Keratinocyte (primary cell): ENCODE data around the gene ATP6V1E1. TPM values are rescaled to one million over a fixed set of nuclear protein-coding genes. Genes with fewer than 3 reads are reported as not detected.

Experiments used
- DNase-seq: peaks from one replicate; pipeline ENCODE4 v3.0.0-alpha.2; 2011; ENCODE audit warnings: low read depth, missing footprints, low spot score
- FAIRE-seq: peaks from 2 replicates; lab custom pipeline; 2011; peaks lifted over from hg19 to GRCh38; lab: Jason Lieb, UNC
- H2AFZ ChIP-seq: 2 replicates; pipeline ENCODE4 v1.6.0; 2012; ENCODE audit warnings: low read length, control low read depth, inconsistent platforms; ENCODE audit not compliant: control insufficient read depth
- H3K27ac ChIP-seq: 2 replicates; pipeline ENCODE4 v1.5.1; 2011; ENCODE audit warnings: low read length; ENCODE audit not compliant: control insufficient read depth, insufficient read depth
- H3K27me3 ChIP-seq: 3 replicates; pipeline ENCODE4 v1.6.0; 2011; ENCODE audit warnings: low read length; ENCODE audit not compliant: control insufficient read depth, insufficient read depth; ENCODE audit errors: extremely low read depth
- H3K36me3 ChIP-seq, 2 experiments: 2 replicates in 1 of 2; 3 replicates in 1 of 2; pipeline ENCODE4 v1.5.1; 2011; ENCODE audit warnings: low read length in 2 of 2, mild to moderate bottlenecking in 1 of 2; ENCODE audit not compliant: control insufficient read depth in 2 of 2, insufficient read depth in 2 of 2; ENCODE audit errors: extremely low read depth in 1 of 2
- H3K4me1 ChIP-seq: 3 replicates; pipeline ENCODE4 v1.5.1; 2011; ENCODE audit warnings: low read length; ENCODE audit not compliant: control insufficient read depth, insufficient read depth; ENCODE audit errors: extremely low read depth
- H3K4me2 ChIP-seq: 3 replicates; pipeline ENCODE4 v1.6.0; 2011; ENCODE audit warnings: low read depth, low read length; ENCODE audit not compliant: control insufficient read depth, insufficient read depth; ENCODE audit errors: extremely low read depth
- H3K4me3 ChIP-seq, 3 experiments: fragments of 200-600 bp in 1 of 3; sonication (generic) in 1 of 3; 2 replicates in 2 of 3; 3 replicates in 1 of 3; pipeline ENCODE4 v1.5.1; 2011 to 2016; ENCODE audit warnings: low read length in 3 of 3, mild to moderate bottlenecking in 3 of 3, control low read depth in 2 of 3, inconsistent platforms in 1 of 3, low read depth in 1 of 3, mixed read lengths in 1 of 3, mixed run types in 1 of 3, moderate library complexity in 1 of 3; ENCODE audit not compliant: control insufficient read depth in 2 of 3, insufficient read depth in 2 of 3; ENCODE audit errors: extremely low read depth in 1 of 3
- H3K79me2 ChIP-seq: 2 replicates; pipeline ENCODE4 v1.6.0; 2012; ENCODE audit warnings: low read length; ENCODE audit not compliant: control insufficient read depth, insufficient read depth
- H3K9ac ChIP-seq: 3 replicates; pipeline ENCODE4 v1.6.0; 2011; ENCODE audit warnings: low read length; ENCODE audit not compliant: control insufficient read depth, insufficient read depth; ENCODE audit errors: extremely low read depth
- H3K9me1 ChIP-seq: 3 replicates; pipeline ENCODE4 v1.6.0; 2011; ENCODE audit warnings: low read length; ENCODE audit not compliant: control insufficient read depth, insufficient read depth; ENCODE audit errors: extremely low read depth
- H3K9me3 ChIP-seq: 2 replicates; pipeline ENCODE4 v1.5.1; 2012; ENCODE audit warnings: low read depth, low read length; ENCODE audit not compliant: control insufficient read depth
- H4K20me1 ChIP-seq: 3 replicates; pipeline ENCODE4 v1.6.0; 2011; ENCODE audit warnings: low read length; ENCODE audit not compliant: control insufficient read depth, insufficient read depth; ENCODE audit errors: extremely low read depth
- CTCF ChIP-seq, 3 experiments: IDR thresholded peaks in 1 of 3; conservative IDR thresholded peaks in 1 of 3; optimal IDR thresholded peaks in 1 of 3; 2 replicates in 2 of 3; 3 replicates in 1 of 3; pipeline versions ENCODE3 to v1.5.1; 2011; ENCODE audit warnings: low read length in 3 of 3, mild to moderate bottlenecking in 3 of 3, moderate library complexity in 2 of 3, control low read depth in 1 of 3, inconsistent platforms in 1 of 3; ENCODE audit not compliant: insufficient read depth in 2 of 3; ENCODE audit errors: extremely low read depth in 1 of 3
- EZH2 ChIP-seq: IDR thresholded peaks from one replicate; pipeline ENCODE4 v1.6.1; 2012; ENCODE audit warnings: inconsistent platforms, mild to moderate bottlenecking, low read length, moderate library complexity
- dilution Hi-C: fragments of 300-500 bp; cut with MboI; formaldehyde crosslinking; loops from one replicate; pipeline ENCODE4 v1.7.0; 2020; ENCODE audit warnings: low sequenced_read_pairs; ENCODE audit not compliant: extremely low pct_ligation_motif_present
- polyA plus RNA-seq, 5 experiments: library from polyadenylated mRNA; depleted of rRNA in 3 of 5; stranded (reverse) in 3 of 5; stranded (forward) in 1 of 5; unstranded in 1 of 5; fragments of >200 nt; gene quantifications; 1 replicate in 1 of 5; 2 replicates in 3 of 5; 3 replicates in 1 of 5; pipeline versions ENCODE4 v1.2.1 to v1.2.3, GENCODE V29; 2011 to 2012; ENCODE audit warnings: missing spikeins in 2 of 5, low read depth in 1 of 5, low replicate concordance in 1 of 5

Gene ATP6V1E1
- polyA plus RNA-seq, 1 donor (not counting 4 experiments of a cell fraction or from before 2014, with no cell fraction given) = 227 TPM

DNA sequence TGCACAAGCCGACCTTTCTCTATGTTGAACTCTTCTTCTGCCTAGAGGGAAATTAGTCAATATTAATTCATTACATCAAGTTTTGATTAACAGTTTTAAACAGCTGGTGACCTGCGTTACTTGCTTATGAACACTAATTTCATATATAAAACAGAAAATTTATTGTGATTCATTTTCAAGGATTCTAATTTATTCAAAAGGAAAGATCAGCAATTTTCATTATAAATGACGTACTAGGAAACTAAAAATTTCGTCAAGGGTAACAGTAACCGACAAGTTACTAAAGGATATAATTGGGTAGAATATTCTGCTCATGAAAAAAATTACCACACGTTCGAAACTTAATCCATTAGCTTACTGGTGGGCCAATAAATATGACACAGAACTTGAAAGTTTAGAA is 15.3 kb downstream of the ATP6V1E1 start:
- peaks cover 14% of the 10 kb centered on the region for H3K79me2 ChIP-seq
- TF ChIP-seq EZH2 = no peak
- TF ChIP-seq CTCF (optimal IDR thresholded peaks at IDR 0.05 in 1 of 3, IDR thresholded peaks at IDR 0.05 in 1 of 3, conservative IDR thresholded peaks at IDR 0.05 in 1 of 3; ENCODE audit: extremely low read depth in 1 of 3, insufficient read depth in 2 of 3, low read length in 3 of 3) = no peak
- no peaks in the 10 kb centered on the region for H4K20me1 ChIP-seq
- FAIRE-seq (no peak), DNase-seq (no peak)
- no peak overlapping the region for H3K27ac ChIP-seq
- H2AFZ ChIP-seq = no peak overlapping the region
- H3K9ac ChIP-seq = no peak overlapping the region
- dilution Hi-C loops = no loop called here
- peaks cover 10 to 16% of the 10 kb centered on the region in 2 experiments for H3K36me3 ChIP-seq
- no peaks in the 10 kb centered on the region for H3K27me3 ChIP-seq
- H3K9me1 ChIP-seq = no peaks in the 10 kb centered on the region
- H3K4me2 ChIP-seq = no peak overlapping the region
- H3K4me3 ChIP-seq = no peak overlapping the region
- no peaks in the 10 kb centered on the region for H3K4me1 ChIP-seq
- H3K9me3 ChIP-seq = no peaks in the 10 kb centered on the region

GRCh38 chr22:17612057-17612456 is 16.5 kb downstream of the ATP6V1E1 start:
- no peak overlapping the region for H3K27ac ChIP-seq
- dilution Hi-C loops = no loop called here

More at GRCh38 chr22:17612057-17612456, 16.5 kb downstream of the ATP6V1E1 start:
- no peak overlapping the region for H3K4me3 ChIP-seq
- H3K9ac ChIP-seq = no peak overlapping the region
- no peaks in the 10 kb centered on the region for H4K20me1 ChIP-seq
- no peaks in the 10 kb centered on the region for H3K4me1 ChIP-seq
- H3K36me3 ChIP-seq = peaks cover 15 to 20% of the 10 kb centered on the region in 2 experiments
- no peak overlapping the region for H3K4me2 ChIP-seq
- no peak overlapping the region for H2AFZ ChIP-seq
- H3K9me1 ChIP-seq = no peaks in the 10 kb centered on the region
- FAIRE-seq (no peak), DNase-seq (no peak)
- no peak for TF ChIP-seq EZH2
- no peak for TF ChIP-seq CTCF (optimal IDR thresholded peaks at IDR 0.05 in 1 of 3, IDR thresholded peaks at IDR 0.05 in 1 of 3, conservative IDR thresholded peaks at IDR 0.05 in 1 of 3; ENCODE audit: extremely low read depth in 1 of 3, insufficient read depth in 2 of 3, low read length in 3 of 3)
- peaks cover 21% of the 10 kb centered on the region for H3K79me2 ChIP-seq
- no peaks in the 10 kb centered on the region for H3K9me3 ChIP-seq
- no peaks in the 10 kb centered on the region for H3K27me3 ChIP-seq
